ENCODE data around the gene FOXL1. TPM values are rescaled to one million over a fixed set of nuclear protein-coding genes. Genes with fewer than 3 reads are reported as not detected.
A peak's percentile ranks its signal among the peaks of the same experiment; 100 is the strongest.
"Not testable (repeated sequence)": the region's sequence is repeated elsewhere in the genome, so short reads cannot be mapped to it uniquely, and the experiment has no call there.

Gene FOXL1
- total RNA-seq, 6 experiments from 2014 or later = 0.15 to 0.74 (median 0.46) TPM; not detected in 2

- no peak for TF ChIP-seq POLR2A (IDR thresholded peaks at IDR 0.05)
- TF ChIP-seq, protein P1, sequence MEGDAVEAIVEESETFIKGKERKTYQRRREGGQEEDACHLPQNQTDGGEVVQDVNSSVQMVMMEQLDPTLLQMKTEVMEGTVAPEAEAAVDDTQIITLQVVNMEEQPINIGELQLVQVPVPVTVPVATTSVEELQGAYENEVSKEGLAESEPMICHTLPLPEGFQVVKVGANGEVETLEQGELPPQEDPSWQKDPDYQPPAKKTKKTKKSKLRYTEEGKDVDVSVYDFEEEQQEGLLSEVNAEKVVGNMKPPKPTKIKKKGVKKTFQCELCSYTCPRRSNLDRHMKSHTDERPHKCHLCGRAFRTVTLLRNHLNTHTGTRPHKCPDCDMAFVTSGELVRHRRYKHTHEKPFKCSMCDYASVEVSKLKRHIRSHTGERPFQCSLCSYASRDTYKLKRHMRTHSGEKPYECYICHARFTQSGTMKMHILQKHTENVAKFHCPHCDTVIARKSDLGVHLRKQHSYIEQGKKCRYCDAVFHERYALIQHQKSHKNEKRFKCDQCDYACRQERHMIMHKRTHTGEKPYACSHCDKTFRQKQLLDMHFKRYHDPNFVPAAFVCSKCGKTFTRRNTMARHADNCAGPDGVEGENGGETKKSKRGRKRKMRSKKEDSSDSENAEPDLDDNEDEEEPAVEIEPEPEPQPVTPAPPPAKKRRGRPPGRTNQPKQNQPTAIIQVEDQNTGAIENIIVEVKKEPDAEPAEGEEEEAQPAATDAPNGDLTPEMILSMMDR (IDR thresholded peaks at IDR 0.05) = no peak
- H3K27me3 ChIP-seq = no peaks in the 10 kb centered on the region
- H3K4me3 ChIP-seq = no peak overlapping the region
- H3K9me3 ChIP-seq = no peaks in the 10 kb centered on the region
- H3K27ac ChIP-seq = no peak overlapping the region
- DNase-seq (no peak), ATAC-seq (no peak)
- intact Hi-C loops (cut with DNase I) = no loop called here
- 43% methylated on average over 1 of the region's 6 CpGs for WGBS (ENCODE audit: insufficient coverage, low coverage, low lambda C conversion rate, missing lambda C conversion rate)
- H3K36me3 ChIP-seq = no peaks in the 10 kb centered on the region
- no peaks in the 10 kb centered on the region for H3K4me1 ChIP-seq
Measured at GRCh38 chr16:86584071-86584685, 5.8 kb downstream of the FOXL1 start.

- Histone ChIP-seq H3K9me3 (no peaks in the 10 kb centered on the region), H3K4me1 (no peaks in the 10 kb centered on the region), H3K27me3 (no peaks in the 10 kb centered on the region), H3K36me3 (no peaks in the 10 kb centered on the region), H3K4me3 (no peak overlapping the region), H3K27ac (peak overlapping the region in 1 of 3 donors; percentile 9)
- intact Hi-C loops (cut with DNase I) = no loop called here
- ATAC-seq (no peak), DNase-seq (no peak)
- TF ChIP-seq POLR2A (IDR thresholded peaks at IDR 0.05) = no peak
- TF ChIP-seq, protein P1 (IDR thresholded peaks at IDR 0.05) = no peak
- WGBS (ENCODE audit: insufficient coverage, low coverage, low lambda C conversion rate, missing lambda C conversion rate) = 53% methylated on average over 9 of the region's 12 CpGs
Measured at GRCh38 chr16:86584726-86585721, 6.7 kb downstream of the FOXL1 start.

DNA sequence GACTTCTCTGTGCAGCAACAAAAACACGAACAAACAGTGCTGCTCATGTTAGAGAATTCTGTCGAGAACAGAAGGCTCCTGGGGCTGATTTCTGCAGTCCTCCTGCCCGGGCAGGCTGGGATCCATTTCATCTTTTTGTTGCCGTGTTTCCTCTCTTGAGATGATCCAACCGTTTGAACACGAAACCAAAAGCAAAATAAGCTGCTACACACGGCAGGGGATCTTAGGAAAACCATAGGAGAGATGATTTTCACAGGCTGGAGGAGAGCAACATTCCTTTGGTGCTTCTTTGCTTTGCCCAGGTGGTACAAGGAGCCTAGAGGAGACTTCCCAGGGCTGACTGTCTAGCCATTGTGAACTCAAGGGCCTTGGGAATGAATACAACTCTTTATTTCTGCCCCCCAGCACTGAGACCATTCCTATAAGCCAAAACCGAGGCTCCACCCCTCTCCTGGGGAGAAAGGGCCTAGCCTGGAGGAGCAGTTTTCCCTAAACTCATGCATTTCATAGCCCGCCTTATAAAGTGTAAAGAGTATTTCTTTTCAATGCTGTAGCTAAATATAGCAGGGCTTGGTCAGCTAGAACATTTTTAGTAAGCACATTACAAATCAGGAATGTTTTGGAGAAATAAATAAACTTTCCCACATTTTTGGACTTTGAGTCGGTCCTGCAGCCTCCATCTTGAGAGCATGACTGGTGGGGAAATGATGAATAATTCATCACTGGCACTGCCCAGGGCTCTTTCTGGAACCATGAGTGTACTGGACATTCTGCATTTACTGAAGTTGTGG is 7.7 kb downstream of the FOXL1 start:
- Histone ChIP-seq H3K27me3 (no peaks in the 10 kb centered on the region), H3K4me1 (no peaks in the 10 kb centered on the region), H3K36me3 (no peaks in the 10 kb centered on the region), H3K4me3 (no peak overlapping the region), H3K9me3 (no peaks in the 10 kb centered on the region), H3K27ac (peak overlapping the region in 1 of 3 donors; percentile 9)
- WGBS (ENCODE audit: insufficient coverage, low coverage, low lambda C conversion rate, missing lambda C conversion rate) = 53% methylated on average over 10 of the region's 10 CpGs
- ATAC-seq (no peak), DNase-seq (no peak)
- TF ChIP-seq, protein P1 (IDR thresholded peaks at IDR 0.05) = no peak
- no peak for TF ChIP-seq POLR2A (IDR thresholded peaks at IDR 0.05)
- intact Hi-C loops (cut with DNase I) = no loop called here

- 85% methylated on average over 3 of the region's 3 CpGs for WGBS (ENCODE audit: insufficient coverage, low coverage, low lambda C conversion rate, missing lambda C conversion rate)
- H3K4me1 ChIP-seq = no peaks in the 10 kb centered on the region
- no peak for ATAC-seq
- no peak for TF ChIP-seq POLR2A (IDR thresholded peaks at IDR 0.05)
- TF ChIP-seq, protein P1 (IDR thresholded peaks at IDR 0.05) = no peak
- H3K36me3 ChIP-seq = no peaks in the 10 kb centered on the region
- H3K4me3 ChIP-seq = no peak overlapping the region
- DNase-seq = no peak
- no peaks in the 10 kb centered on the region for H3K27me3 ChIP-seq
- no peak overlapping the region for H3K27ac ChIP-seq
- intact Hi-C loops (cut with DNase I) = no loop called here
- H3K9me3 ChIP-seq = no peaks in the 10 kb centered on the region
Measured at GRCh38 chr16:86587487-86587886, 9.1 kb downstream of the FOXL1 start.

GRCh38 chr16:86587955-86588354 is 9.6 kb downstream of the FOXL1 start:
- H3K4me1 ChIP-seq; H3K9me3 ChIP-seq; H3K27me3 ChIP-seq; H3K4me3 ChIP-seq; intact Hi-C loops (cut with DNase I); H3K36me3 ChIP-seq; DNase-seq; ATAC-seq; H3K27ac ChIP-seq: not testable (repeated sequence)
- 58% methylated on average over 3 of the region's 3 CpGs for whole genome bisulfite sequencing (ENCODE audit: insufficient coverage, low coverage, low lambda C conversion rate, missing lambda C conversion rate)
